Sigmoid colon (tissue), 3 donors: ENCODE measurements around the gene URB2.

Experiments
- CTCF ChIP-seq, 4 experiments: fragments of 450-650 bp in 3 of 4; fragments of 200-600 bp in 1 of 4; IDR thresholded peaks; one replicate each; pipeline ENCODE4 v1.5.1; 2016 to 2019; ENCODE audit warnings: antibody characterized with exemption in 4 of 4, mild to moderate bottlenecking in 3 of 4, moderate library complexity in 2 of 4
- POLR2A ChIP-seq, 2 donors: fragments of 450-650 bp; IDR thresholded peaks; one replicate each; pipeline ENCODE4 v1.6.1; 2016; ENCODE audit warnings: antibody characterized with exemption in 2 of 2, mild to moderate bottlenecking in 2 of 2, moderate library complexity in 2 of 2

- TF ChIP-seq CTCF (IDR thresholded peaks at IDR 0.05), result no peak
- TF ChIP-seq POLR2A (IDR thresholded peaks at IDR 0.05), result no peak
Measured at GRCh38 chr1:229704157-229704556, 78.1 kb downstream of the URB2 start.
